IPS-18a (cell line): ENCODE measurements around the gene TBX15.
A peak's percentile ranks its signal among the peaks of the same experiment; 100 is the strongest.

Experiments
- H3K27ac ChIP-seq: one replicate; pipeline ENCODE4 v1.5.1; 2013; ENCODE audit warnings: low read length
- H3K27me3 ChIP-seq: one replicate; pipeline ENCODE4 v1.6.1; 2013; ENCODE audit warnings: mild to moderate bottlenecking, low read length; ENCODE audit not compliant: control insufficient read depth, insufficient read depth
- H3K36me3 ChIP-seq: one replicate; pipeline ENCODE4 v1.6.1; 2013; ENCODE audit warnings: low read depth, low read length; ENCODE audit not compliant: control insufficient read depth
- H3K4me1 ChIP-seq: one replicate; pipeline ENCODE4 v1.6.1; 2013; ENCODE audit warnings: low read depth, low read length; ENCODE audit not compliant: control insufficient read depth
- H3K4me3 ChIP-seq: one replicate; pipeline ENCODE4 v1.5.1; 2013; ENCODE audit warnings: low read length
- H3K9ac ChIP-seq: one replicate; pipeline ENCODE4 v1.6.1; 2013; ENCODE audit warnings: mild to moderate bottlenecking, low read length, moderate library complexity
- H3K9me3 ChIP-seq: one replicate; pipeline ENCODE4 v1.6.1; 2013; ENCODE audit warnings: low read depth, low read length; ENCODE audit not compliant: control insufficient read depth

Gene TBX15

GRCh38 chr1:118990513-118991152, 2.5 kb upstream of the TBX15 start:
- Histone ChIP-seq H3K9me3 (no peaks in the 10 kb centered on the region), H3K4me3 (peak overlapping the region; percentile 47), H3K27ac (no peak overlapping the region), H3K9ac (no peak overlapping the region), H3K4me1 (peaks cover 43% of the 10 kb centered on the region), H3K36me3 (no peaks in the 10 kb centered on the region), H3K27me3 (peaks cover 100% of the 10 kb centered on the region)

- no peak overlapping the region for H3K27ac ChIP-seq
- peaks cover 48% of the 10 kb centered on the region for H3K4me1 ChIP-seq
- peaks cover 100% of the 10 kb centered on the region for H3K27me3 ChIP-seq
- no peaks in the 10 kb centered on the region for H3K9me3 ChIP-seq
- H3K36me3 ChIP-seq = no peaks in the 10 kb centered on the region
- peak overlapping the region; percentile 47 for H3K4me3 ChIP-seq
- no peak overlapping the region for H3K9ac ChIP-seq
Observed at GRCh38 chr1:118989878-118990378, 1.8 kb upstream of the TBX15 start.

GRCh38 chr1:118989006-118989815, 1.1 kb upstream of the TBX15 start:
- no peak overlapping the region for H3K27ac ChIP-seq
- H3K36me3 ChIP-seq = no peaks in the 10 kb centered on the region
- no peaks in the 10 kb centered on the region for H3K9me3 ChIP-seq
- H3K4me3 ChIP-seq = peak overlapping the region; percentile 47
- H3K9ac ChIP-seq = no peak overlapping the region
- H3K27me3 ChIP-seq = peaks cover 100% of the 10 kb centered on the region
- peaks cover 53% of the 10 kb centered on the region for H3K4me1 ChIP-seq

GRCh38 chr1:118987468-118988185, 516 bp downstream of the TBX15 start:
- Histone ChIP-seq H3K9me3 (no peaks in the 10 kb centered on the region), H3K9ac (no peak overlapping the region), H3K4me1 (peaks cover 52% of the 10 kb centered on the region), H3K36me3 (no peaks in the 10 kb centered on the region), H3K27ac (no peak overlapping the region), H3K4me3 (peak overlapping the region; percentile 52), H3K27me3 (peaks cover 100% of the 10 kb centered on the region)

DNA sequence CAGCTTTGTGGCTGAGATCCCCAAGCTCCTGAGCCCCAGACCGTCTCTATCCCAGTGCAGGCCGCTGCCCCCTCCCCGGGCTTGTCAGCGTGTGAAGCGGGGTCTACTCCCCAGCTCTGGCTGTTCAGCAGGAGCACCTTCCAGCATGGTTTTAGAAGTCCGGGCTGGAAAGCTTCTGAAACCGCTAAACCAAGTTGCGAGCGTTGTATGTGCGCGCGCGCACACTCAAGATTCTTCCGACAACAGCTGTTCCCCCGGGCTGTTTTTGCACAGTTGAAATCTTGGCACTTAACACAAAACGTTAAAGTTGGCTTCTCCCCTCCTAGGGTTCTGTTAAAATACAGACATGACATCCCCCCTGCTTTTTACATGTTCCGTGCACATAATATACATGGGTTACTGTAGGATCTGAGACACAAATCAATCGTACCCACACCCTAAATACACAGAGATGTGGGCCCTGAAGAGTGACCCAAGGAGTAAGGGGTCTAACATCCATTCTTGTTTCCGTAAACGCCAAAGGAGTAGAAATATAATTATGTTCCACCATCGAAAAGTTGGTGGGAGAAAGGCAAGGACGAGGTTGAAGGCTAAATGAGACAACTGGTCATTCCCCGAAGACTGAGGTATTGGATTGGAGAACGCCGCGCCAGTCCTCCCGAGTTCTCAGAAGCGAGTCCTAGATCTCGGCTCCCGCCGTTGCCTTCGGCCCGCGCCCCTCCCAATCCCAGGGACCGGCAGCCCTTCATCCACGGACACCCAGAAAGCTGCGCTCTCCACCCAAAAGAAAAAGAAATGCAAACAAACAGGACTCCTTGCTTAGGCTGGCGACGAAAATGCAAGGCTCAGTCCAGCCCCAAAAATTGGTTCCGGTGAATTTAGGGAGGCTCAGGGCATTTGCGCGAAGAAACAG, 1.3 kb downstream of the TBX15 start:
- Histone ChIP-seq H3K36me3 (no peaks in the 10 kb centered on the region), H3K4me3 (peak overlapping the region; percentile 52), H3K4me1 (peaks cover 49% of the 10 kb centered on the region), H3K27me3 (peaks cover 100% of the 10 kb centered on the region), H3K27ac (no peak overlapping the region), H3K9ac (no peak overlapping the region), H3K9me3 (no peaks in the 10 kb centered on the region)

DNA sequence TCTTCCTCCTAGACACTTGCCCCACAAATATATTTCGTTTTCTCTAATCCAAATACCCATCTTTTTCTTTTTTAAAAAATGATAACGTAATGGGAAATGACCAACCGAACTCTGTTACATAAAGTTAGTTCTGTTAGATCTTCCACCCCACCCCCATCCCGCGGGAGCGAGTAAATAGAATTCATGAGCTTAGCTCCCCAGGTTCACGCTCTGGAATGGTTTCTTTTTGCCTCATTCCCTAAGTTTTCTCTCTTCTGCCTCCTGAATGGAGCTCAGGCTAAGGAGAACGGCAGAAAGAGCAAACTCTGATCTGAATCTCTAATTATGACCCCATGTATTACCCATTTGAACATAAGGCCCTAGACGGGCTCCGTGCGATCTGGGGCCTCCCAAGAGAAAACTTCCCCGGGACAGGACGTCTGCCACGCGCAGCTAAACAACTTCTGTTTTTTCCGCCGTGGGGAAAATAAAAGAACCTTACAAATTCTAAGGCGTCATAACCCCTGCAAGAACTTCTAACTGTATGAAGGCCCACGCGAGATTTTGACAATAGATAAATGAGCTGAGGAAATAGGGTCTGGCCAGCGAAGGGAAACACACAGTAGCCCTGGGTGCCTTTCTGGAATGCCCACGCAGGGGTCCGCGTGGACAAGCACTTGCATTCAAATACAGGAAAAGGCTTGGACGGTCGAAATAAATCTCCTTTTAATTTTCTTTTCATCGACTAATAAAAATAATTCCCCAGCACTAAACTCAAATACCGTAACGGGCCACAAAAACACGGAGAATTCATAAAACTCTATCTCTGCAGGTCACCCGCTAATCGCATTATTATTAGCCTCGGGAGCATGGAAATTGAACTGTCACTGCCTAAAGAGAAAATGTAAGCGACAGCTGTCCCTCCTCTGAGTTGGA, 2.2 kb downstream of the TBX15 start:
- H3K9me3 ChIP-seq = no peaks in the 10 kb centered on the region
- no peaks in the 10 kb centered on the region for H3K36me3 ChIP-seq
- H3K27ac ChIP-seq = no peak overlapping the region
- peaks cover 42% of the 10 kb centered on the region for H3K4me1 ChIP-seq
- peak overlapping the region; percentile 51 for H3K4me3 ChIP-seq
- no peak overlapping the region for H3K9ac ChIP-seq
- peaks cover 100% of the 10 kb centered on the region for H3K27me3 ChIP-seq

GRCh38 chr1:118984722-118985639, 3.2 kb downstream of the TBX15 start:
- peaks cover 100% of the 10 kb centered on the region for H3K27me3 ChIP-seq
- H3K4me1 ChIP-seq = peaks cover 38% of the 10 kb centered on the region
- no peak overlapping the region for H3K27ac ChIP-seq
- no peaks in the 10 kb centered on the region for H3K36me3 ChIP-seq
- peak overlapping the region; percentile 51 for H3K4me3 ChIP-seq
- no peaks in the 10 kb centered on the region for H3K9me3 ChIP-seq
- H3K9ac ChIP-seq = no peak overlapping the region

GRCh38 chr1:118984086-118984721, 3.9 kb downstream of the TBX15 start:
- Histone ChIP-seq H3K27ac (no peak overlapping the region), H3K9ac (no peak overlapping the region), H3K27me3 (peaks cover 100% of the 10 kb centered on the region), H3K9me3 (no peaks in the 10 kb centered on the region), H3K4me1 (peaks cover 38% of the 10 kb centered on the region), H3K4me3 (peak overlapping the region; percentile 51), H3K36me3 (no peaks in the 10 kb centered on the region)

GRCh38 chr1:118983558-118984041, 4.5 kb downstream of the TBX15 start:
- no peak overlapping the region for H3K9ac ChIP-seq
- no peaks in the 10 kb centered on the region for H3K36me3 ChIP-seq
- H3K27ac ChIP-seq = no peak overlapping the region
- H3K27me3 ChIP-seq = peaks cover 100% of the 10 kb centered on the region
- H3K9me3 ChIP-seq = no peaks in the 10 kb centered on the region
- H3K4me3 ChIP-seq = peak overlapping the region; percentile 35
- peaks cover 39% of the 10 kb centered on the region for H3K4me1 ChIP-seq
